ENCODE results near the gene ROBO2. TPM values are rescaled to one million over a fixed set of nuclear protein-coding genes. Genes with fewer than 3 reads are reported as not detected.

Gene ROBO2
- total and polyA plus RNA-seq, 3 donors from 2014 or later: 16.1 to 23.3 (median 17.7) TPM

DNA sequence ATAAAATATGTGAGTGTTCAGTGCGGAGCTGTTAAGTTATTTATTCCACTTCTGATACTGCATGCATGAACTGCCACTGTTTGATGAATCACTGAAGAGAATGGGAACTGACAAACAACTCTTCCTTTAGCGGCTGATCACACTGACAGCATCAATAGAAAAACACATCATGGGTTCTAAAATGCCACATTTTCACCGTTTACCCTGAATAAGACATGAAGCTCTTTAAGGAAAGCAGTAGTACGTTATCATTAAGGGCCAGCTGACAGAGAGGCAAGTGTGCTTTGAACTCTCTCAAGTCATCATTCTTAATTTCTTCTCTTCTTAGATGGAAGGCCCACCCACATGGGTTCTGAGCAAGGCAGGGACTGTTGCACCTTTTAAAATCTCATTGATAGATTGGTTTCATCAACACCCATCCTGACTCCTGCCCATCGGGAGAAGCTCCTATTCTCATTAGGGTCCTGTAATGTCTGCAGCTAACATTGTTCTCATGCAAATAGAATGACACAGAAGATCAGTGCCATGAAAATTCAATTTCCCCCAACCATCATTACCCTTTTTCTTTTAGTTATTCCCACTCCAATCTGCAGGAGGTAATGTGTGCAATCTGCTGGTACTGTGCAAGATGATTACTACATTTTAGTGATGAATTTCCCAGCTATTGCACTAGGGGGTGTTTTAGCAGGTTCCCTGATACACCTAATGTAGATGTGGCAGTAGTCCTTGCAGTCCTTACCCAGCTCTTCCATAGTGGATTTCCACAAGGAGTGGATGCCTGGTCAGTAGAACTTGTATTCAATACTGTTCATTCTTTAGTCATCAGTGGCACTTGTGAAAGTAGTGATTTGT, 119.1 kb downstream of the ROBO2 start:
- Histone ChIP-seq H3K9me3 (no peaks in the 10 kb centered on the region), H3K27ac (no peak overlapping the region), H3K27me3 (no peaks in the 10 kb centered on the region), H3K4me1 (no peaks in the 10 kb centered on the region), H3K36me3 (ENCODE audit: low read depth, missing control alignments) (no peaks in the 10 kb centered on the region), H3K4me3 (no peak overlapping the region)
- WGBS, 2 donors: 88 to 92% methylated on average over 5 of the region's 5 CpGs
- DNase-seq: no peak
- TF ChIP-seq, protein P1, sequence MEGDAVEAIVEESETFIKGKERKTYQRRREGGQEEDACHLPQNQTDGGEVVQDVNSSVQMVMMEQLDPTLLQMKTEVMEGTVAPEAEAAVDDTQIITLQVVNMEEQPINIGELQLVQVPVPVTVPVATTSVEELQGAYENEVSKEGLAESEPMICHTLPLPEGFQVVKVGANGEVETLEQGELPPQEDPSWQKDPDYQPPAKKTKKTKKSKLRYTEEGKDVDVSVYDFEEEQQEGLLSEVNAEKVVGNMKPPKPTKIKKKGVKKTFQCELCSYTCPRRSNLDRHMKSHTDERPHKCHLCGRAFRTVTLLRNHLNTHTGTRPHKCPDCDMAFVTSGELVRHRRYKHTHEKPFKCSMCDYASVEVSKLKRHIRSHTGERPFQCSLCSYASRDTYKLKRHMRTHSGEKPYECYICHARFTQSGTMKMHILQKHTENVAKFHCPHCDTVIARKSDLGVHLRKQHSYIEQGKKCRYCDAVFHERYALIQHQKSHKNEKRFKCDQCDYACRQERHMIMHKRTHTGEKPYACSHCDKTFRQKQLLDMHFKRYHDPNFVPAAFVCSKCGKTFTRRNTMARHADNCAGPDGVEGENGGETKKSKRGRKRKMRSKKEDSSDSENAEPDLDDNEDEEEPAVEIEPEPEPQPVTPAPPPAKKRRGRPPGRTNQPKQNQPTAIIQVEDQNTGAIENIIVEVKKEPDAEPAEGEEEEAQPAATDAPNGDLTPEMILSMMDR (IDR thresholded peaks at IDR 0.05): no peak
- TF ChIP-seq POLR2A (IDR thresholded peaks at IDR 0.05): no peak
- intact Hi-C loops (cut with DNase I; ENCODE audit: low total_unique reads): no loop called here

DNA sequence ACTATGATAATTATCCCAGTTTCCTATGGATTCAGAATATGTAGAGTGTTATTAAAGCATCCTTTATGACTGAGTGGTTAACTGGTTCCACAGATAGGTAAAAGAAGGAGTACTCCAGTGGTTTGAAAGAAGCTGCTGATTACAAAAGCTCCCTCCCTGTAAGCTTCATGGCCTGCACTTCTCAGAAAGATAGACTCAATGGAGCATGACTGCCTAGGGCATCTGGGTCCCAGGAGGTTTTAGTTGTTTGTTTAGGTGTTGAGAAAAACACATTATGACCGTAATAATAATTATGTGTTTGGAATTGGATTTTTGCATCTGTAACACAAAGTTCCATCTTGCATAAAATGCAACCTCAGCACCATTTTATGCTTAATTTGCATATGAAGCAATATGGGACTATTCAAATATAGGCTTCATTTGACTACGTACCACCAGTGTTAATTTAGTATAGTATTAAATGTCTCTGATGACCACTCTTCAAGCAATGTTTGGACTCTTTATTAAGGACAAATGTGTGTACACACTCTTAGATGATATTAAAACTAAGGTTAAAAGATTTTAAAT, 121.1 kb downstream of the ROBO2 start:
- no peaks in the 10 kb centered on the region for H3K4me1 ChIP-seq
- no peak overlapping the region for H3K27ac ChIP-seq
- no peak for TF ChIP-seq POLR2A (IDR thresholded peaks at IDR 0.05)
- TF ChIP-seq, protein P1 (IDR thresholded peaks at IDR 0.05): no peak
- no peaks in the 10 kb centered on the region for H3K9me3 ChIP-seq
- H3K36me3 ChIP-seq (ENCODE audit: low read depth, missing control alignments): no peaks in the 10 kb centered on the region
- no peaks in the 10 kb centered on the region for H3K27me3 ChIP-seq
- H3K4me3 ChIP-seq: no peak overlapping the region
- 78 to 80% methylated on average over 2 of the region's 2 CpGs for WGBS, 2 donors
- no peak for DNase-seq
- intact Hi-C loops (cut with DNase I; ENCODE audit: low total_unique reads): no loop called here

DNA sequence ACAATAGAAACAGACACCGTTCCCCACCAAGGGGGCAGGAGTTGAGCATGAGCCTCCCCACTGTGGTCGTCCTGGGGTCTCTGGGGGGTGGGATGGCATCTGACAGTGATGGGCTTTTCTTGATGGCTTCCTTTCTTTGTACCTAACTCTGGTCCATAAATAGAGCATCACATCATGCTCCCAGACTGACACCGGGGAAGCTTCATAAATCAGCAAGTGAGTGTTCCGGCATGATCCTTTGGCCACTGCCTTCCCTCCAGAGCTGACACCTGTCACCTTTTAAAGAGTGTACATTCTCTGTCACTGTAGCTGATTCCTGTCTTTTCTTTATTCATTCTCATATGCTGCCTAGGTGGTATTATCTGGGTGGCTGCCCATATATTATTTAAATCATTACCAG, 129.9 kb downstream of the ROBO2 start:
- intact Hi-C loops (cut with DNase I; ENCODE audit: low total_unique reads): no loop called here
- no peaks in the 10 kb centered on the region for H3K27me3 ChIP-seq
- DNase-seq: no peak
- TF ChIP-seq POLR2A (IDR thresholded peaks at IDR 0.05): no peak
- TF ChIP-seq, protein P1 (IDR thresholded peaks at IDR 0.05): no peak
- H3K4me1 ChIP-seq: no peaks in the 10 kb centered on the region
- no peak overlapping the region for H3K27ac ChIP-seq
- no peaks in the 10 kb centered on the region for H3K36me3 ChIP-seq (ENCODE audit: low read depth, missing control alignments)
- no peak overlapping the region for H3K4me3 ChIP-seq
- WGBS, 2 donors: 77 to 89% methylated on average over 4 of the region's 4 CpGs
- H3K9me3 ChIP-seq: no peaks in the 10 kb centered on the region

DNA sequence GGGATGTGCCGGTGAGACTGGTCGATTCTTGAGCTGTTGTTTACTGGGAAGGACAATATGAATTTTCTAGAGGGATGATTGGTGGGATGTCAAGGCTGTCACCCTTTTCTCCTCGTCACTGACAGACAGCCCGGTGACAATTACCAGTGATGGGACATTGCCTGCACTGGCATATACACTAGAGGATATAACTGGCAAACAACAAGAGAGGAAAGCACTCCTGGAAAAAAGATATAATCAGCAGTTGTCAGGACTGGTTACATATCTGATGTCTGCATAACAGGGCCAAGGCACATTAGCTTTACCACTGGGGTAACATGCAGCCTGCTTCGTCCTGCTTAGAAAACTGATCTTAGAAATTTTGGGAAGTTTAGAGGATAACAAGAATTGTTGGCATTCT, 131.1 kb downstream of the ROBO2 start:
- Histone ChIP-seq H3K4me3 (no peak overlapping the region), H3K9me3 (no peaks in the 10 kb centered on the region), H3K36me3 (ENCODE audit: low read depth, missing control alignments) (no peaks in the 10 kb centered on the region), H3K4me1 (no peaks in the 10 kb centered on the region), H3K27ac (no peak overlapping the region), H3K27me3 (no peaks in the 10 kb centered on the region)
- TF ChIP-seq POLR2A (IDR thresholded peaks at IDR 0.05): no peak
- TF ChIP-seq, protein P1 (IDR thresholded peaks at IDR 0.05): no peak
- DNase-seq: no peak
- intact Hi-C loops (cut with DNase I; ENCODE audit: low total_unique reads): no loop called here
- 88 to 89% methylated on average over 5 of the region's 5 CpGs for WGBS, 2 donors
